IMR-90 (cell line): Measurements from ENCODE around the gene VSIG4. TPM values are rescaled to one million over a fixed set of nuclear protein-coding genes. Genes with fewer than 3 reads are reported as not detected.

ENCODE experiments used
- ATAC-seq: fragments of 200-7000 bp; cut with Tn5 transposase; 2 replicates; pipeline ENCODE4 v1.9.1; 2020; ENCODE audit warnings: low read depth, mild to moderate bottlenecking, moderate library complexity
- BruUV-seq: library from RNA; stranded (reverse); fragments of 400-500 nt; replicated peaks from 2 replicates; lab custom pipeline; 2021; lab: Mats Ljungman, UMichigan
- CTCF ChIA-PET: fragments of 300-600 bp; formaldehyde crosslinking; extraction: SDS; loops from one replicate; lab custom pipeline; 2021; ENCODE audit warnings: antibody characterized with exemption; lab: Yijun Ruan, JAX
- POLR2A ChIA-PET: fragments of 300-600 bp; sonication (Branson Sonifier 250); formaldehyde crosslinking; loops from one replicate; lab custom pipeline; 2022; ENCODE audit warnings: antibody characterized with exemption; ENCODE audit not compliant: unreplicated experiment; lab: Charles Lee
- DNase-seq: peaks from one replicate; pipeline ENCODE4 v3.0.0; 2013
- H2AFZ ChIP-seq: replicated peaks from 2 replicates; pipeline ENCODE3; 2013; ENCODE audit warnings: low read length, mild to moderate bottlenecking; ENCODE audit not compliant: poor library complexity
- H2AK5ac ChIP-seq: 2 replicates; pipeline ENCODE4 v1.6.1; 2013; ENCODE audit warnings: low read depth, low read length, inconsistent platforms
- H2AK9ac ChIP-seq: replicated peaks from 2 replicates; pipeline ENCODE3; 2013; ENCODE audit warnings: mild to moderate bottlenecking, low read depth, low read length, moderate library complexity; ENCODE audit not compliant: poor library complexity
- H2BK120ac ChIP-seq: 2 replicates; pipeline ENCODE4 v1.6.1; 2013; ENCODE audit warnings: low read depth, low read length, inconsistent platforms
- H2BK15ac ChIP-seq: 3 replicates; pipeline ENCODE4 v1.6.1; 2013; ENCODE audit warnings: low read depth, low read length, inconsistent platforms
- H2BK20ac ChIP-seq: 2 replicates; pipeline ENCODE4 v1.6.1; 2013; ENCODE audit warnings: low read depth, mild to moderate bottlenecking, inconsistent platforms, low read length, moderate library complexity
- H2BK5ac ChIP-seq: 2 replicates; pipeline ENCODE4 v1.6.1; 2013; ENCODE audit warnings: mild to moderate bottlenecking, low read depth, low read length, inconsistent platforms; ENCODE audit not compliant: poor library complexity, severe bottlenecking
- H3K14ac ChIP-seq: replicated peaks from 2 replicates; pipeline ENCODE4 v1.6.1; 2013; ENCODE audit warnings: low read depth, low read length, inconsistent platforms
- H3K18ac ChIP-seq: 2 replicates; pipeline ENCODE4 v1.6.1; 2013; ENCODE audit warnings: low read depth, low read length, control low read depth
- H3K23ac ChIP-seq: 2 replicates; pipeline ENCODE4 v1.6.1; 2013; ENCODE audit warnings: low read depth, low read length, inconsistent platforms
- H3K27ac ChIP-seq: 2 replicates; pipeline ENCODE4 v1.5.1; 2013; ENCODE audit warnings: mild to moderate bottlenecking, control low read depth, low read length; ENCODE audit not compliant: insufficient read depth
- H3K27me3 ChIP-seq: 2 replicates; pipeline ENCODE4 v1.6.1; 2013; ENCODE audit warnings: low read length; ENCODE audit not compliant: control insufficient read depth, insufficient read depth
- H3K36me3 ChIP-seq: 2 replicates; pipeline ENCODE4 v1.6.1; 2013; ENCODE audit warnings: low read length, mixed read lengths; ENCODE audit not compliant: control insufficient read depth, insufficient read depth
- H3K4ac ChIP-seq: 2 replicates; pipeline ENCODE4 v1.6.1; 2013; ENCODE audit warnings: low read depth, low read length, inconsistent platforms
- H3K4me1 ChIP-seq: 2 replicates; pipeline ENCODE4 v1.6.1; 2013; ENCODE audit warnings: low read length, mixed read lengths; ENCODE audit not compliant: control insufficient read depth, insufficient read depth
- H3K4me2 ChIP-seq: 2 replicates; pipeline ENCODE4 v1.6.1; 2013; ENCODE audit warnings: low read depth, mild to moderate bottlenecking, control low read depth, low read length, moderate library complexity
- H3K4me3 ChIP-seq: 2 replicates; pipeline ENCODE4 v1.5.1; 2013; ENCODE audit warnings: low read depth, mild to moderate bottlenecking, control low read depth, low read length, moderate library complexity; ENCODE audit not compliant: insufficient read depth
- H3K56ac ChIP-seq: 2 replicates; pipeline ENCODE4 v1.6.1; 2013; ENCODE audit warnings: low read length, inconsistent platforms; ENCODE audit not compliant: insufficient read depth; ENCODE audit errors: extremely low read depth
- H3K79me1 ChIP-seq, 2 experiments: 2 replicates each; pipeline ENCODE4 v1.6.1; 2013; ENCODE audit warnings: low read length in 2 of 2, inconsistent platforms in 1 of 2, low read depth in 1 of 2
- H3K9ac ChIP-seq: 2 replicates; pipeline ENCODE4 v1.6.1; 2013; ENCODE audit warnings: low read depth, low read length, control low read depth
- H3K9me1 ChIP-seq: 2 replicates; pipeline ENCODE4 v1.6.1; 2013; ENCODE audit warnings: low read length, inconsistent platforms; ENCODE audit not compliant: insufficient read depth
- H3K9me3 ChIP-seq: 2 replicates; pipeline ENCODE4 v1.6.1; 2013; ENCODE audit warnings: low read length; ENCODE audit not compliant: control insufficient read depth, insufficient read depth
- H4K20me1 ChIP-seq: 2 replicates; pipeline ENCODE4 v1.6.1; 2013; ENCODE audit warnings: low read length, inconsistent platforms; ENCODE audit not compliant: insufficient read depth
- H4K5ac ChIP-seq: 2 replicates; pipeline ENCODE4 v1.6.1; 2013; ENCODE audit warnings: mild to moderate bottlenecking, low read depth, low read length, control low read depth
- H4K8ac ChIP-seq, 2 experiments: 2 replicates each; pipeline ENCODE4 v1.6.1; 2013; ENCODE audit warnings: low read depth in 2 of 2, low read length in 2 of 2, control low read depth in 1 of 2, inconsistent platforms in 1 of 2
- H4K91ac ChIP-seq: 2 replicates; pipeline ENCODE4 v1.6.1; 2013; ENCODE audit warnings: low read depth, low read length, inconsistent platforms; ENCODE audit not compliant: insufficient read depth
- BHLHE40 ChIP-seq: fragments of 150-350 bp; IDR thresholded peaks from 2 replicates; pipeline ENCODE4 v1.6.1; 2016; ENCODE audit warnings: mild to moderate bottlenecking, low read depth, low read length
- CEBPB ChIP-seq: IDR thresholded peaks from 2 replicates; pipeline ENCODE4 v1.6.1; 2012; ENCODE audit warnings: low read depth, low read length, improper control_type of control experiment
- CHD1 ChIP-seq: IDR thresholded peaks from 2 replicates; pipeline ENCODE4 v1.6.1; 2012; ENCODE audit warnings: low read depth, low read length, improper control_type of control experiment
- CTCF ChIP-seq: conservative IDR thresholded peaks from 2 replicates; pipeline ENCODE4 v1.5.1; 2012; ENCODE audit warnings: mild to moderate bottlenecking, low read depth, low read length, improper control_type of control experiment
- ELK1 ChIP-seq: fragments of 150-350 bp; IDR thresholded peaks from 2 replicates; pipeline ENCODE4 v1.6.1; 2016; ENCODE audit warnings: low read depth, mild to moderate bottlenecking, low read length, moderate library complexity, borderline replicate concordance
- FOS ChIP-seq: fragments of 150-350 bp; IDR thresholded peaks from 2 replicates; pipeline ENCODE4 v1.6.1; 2016; ENCODE audit warnings: low read depth, low read length
- MAFK ChIP-seq: IDR thresholded peaks from 2 replicates; pipeline ENCODE4 v1.6.1; 2012; ENCODE audit warnings: low read depth, low read length, improper control_type of control experiment
- MAZ ChIP-seq: IDR thresholded peaks from 2 replicates; pipeline ENCODE4 v1.6.1; 2012; ENCODE audit warnings: low read depth, mild to moderate bottlenecking, low read length, improper control_type of control experiment, moderate library complexity, borderline replicate concordance
- MXI1 ChIP-seq: IDR thresholded peaks from 2 replicates; pipeline ENCODE4 v1.6.1; 2012; ENCODE audit warnings: low read depth, mild to moderate bottlenecking, low read length, moderate library complexity, borderline replicate concordance
- NFE2L2 ChIP-seq: fragments of 150-350 bp; IDR thresholded peaks from 2 replicates; pipeline ENCODE4 v1.6.1; 2016; ENCODE audit warnings: low read depth, mild to moderate bottlenecking, low read length
- POLR2A ChIP-seq: IDR thresholded peaks from 2 replicates; pipeline ENCODE4 v1.6.1; 2012; ENCODE audit warnings: mild to moderate bottlenecking, low read depth, low read length
- RAD21 ChIP-seq: IDR thresholded peaks from 2 replicates; pipeline ENCODE4 v1.6.1; 2012; ENCODE audit warnings: low read length, improper control_type of control experiment
- RCOR1 ChIP-seq: IDR thresholded peaks from 2 replicates; pipeline ENCODE4 v1.6.1; 2012; ENCODE audit warnings: mild to moderate bottlenecking, low read length, improper control_type of control experiment; ENCODE audit not compliant: insufficient replicate concordance
- RFX5 ChIP-seq: IDR thresholded peaks from 2 replicates; pipeline ENCODE4 v1.8.0; 2012; ENCODE audit warnings: low read depth, mild to moderate bottlenecking, low read length, moderate library complexity
- SMC3 ChIP-seq: fragments of 150-350 bp; IDR thresholded peaks from 2 replicates; pipeline ENCODE4 v1.6.1; 2016; ENCODE audit warnings: low read depth, mild to moderate bottlenecking, antibody characterized with exemption, low read length, moderate library complexity
- WGBS, 2 experiments: methylation state at CpG; one replicate each; pipeline versions ENCODE4 v1.1.5 to v1.1.7; 2013; ENCODE audit warnings: missing lambda C conversion rate in 2 of 2; ENCODE audit not compliant: insufficient read length in 1 of 2; ENCODE audit errors: extremely low coverage in 2 of 2; 5-methylcytosine and 5-hydroxymethylcytosine counted together
- dilution Hi-C: fragments of 300-500 bp; cut with HindIII; formaldehyde crosslinking; loops from one replicate; pipeline ENCODE4 v1.14.3; 2018; ENCODE audit warnings: low sequenced_read_pairs; ENCODE audit not compliant: unreplicated experiment
- in situ Hi-C: fragments of 300-500 bp; cut with MboI; formaldehyde crosslinking; loops from 3 replicates; pipeline ENCODE4 v1.14.3; 2019; ENCODE audit warnings: low sequenced_read_pairs, inconsistent platforms, mixed read lengths
- intact Hi-C: fragments of 100-400 bp; cut with micrococcal nuclease; formaldehyde crosslinking; loops from 2 replicates; pipeline ENCODE4 v1.10.0; 2022
- polyA plus RNA-seq, 3 experiments: library from polyadenylated mRNA; depleted of rRNA; stranded (reverse); fragments of >200 nt; gene quantifications; 2 replicates each; pipeline ENCODE4 v1.2.3, GENCODE V29; 2012; ENCODE audit warnings: low replicate concordance in 1 of 3
- total RNA-seq: library from RNA; depleted of rRNA; stranded (reverse); fragments of >200 nt; gene quantifications from 2 replicates; pipeline ENCODE4 v1.2.3, GENCODE V29; 2012
- TF ChIP-seq, protein P1 (sequence below): fragments of 150-350 bp; IDR thresholded peaks from 2 replicates; pipeline ENCODE4 v1.6.1; 2017; ENCODE audit warnings: mild to moderate bottlenecking, antibody characterized with exemption, low read length, low read depth

The VSIG4 gene
- total and polyA plus RNA-seq, 2 of the 4 experiments (the other 2 are of a cell fraction) = not detected

DNA sequence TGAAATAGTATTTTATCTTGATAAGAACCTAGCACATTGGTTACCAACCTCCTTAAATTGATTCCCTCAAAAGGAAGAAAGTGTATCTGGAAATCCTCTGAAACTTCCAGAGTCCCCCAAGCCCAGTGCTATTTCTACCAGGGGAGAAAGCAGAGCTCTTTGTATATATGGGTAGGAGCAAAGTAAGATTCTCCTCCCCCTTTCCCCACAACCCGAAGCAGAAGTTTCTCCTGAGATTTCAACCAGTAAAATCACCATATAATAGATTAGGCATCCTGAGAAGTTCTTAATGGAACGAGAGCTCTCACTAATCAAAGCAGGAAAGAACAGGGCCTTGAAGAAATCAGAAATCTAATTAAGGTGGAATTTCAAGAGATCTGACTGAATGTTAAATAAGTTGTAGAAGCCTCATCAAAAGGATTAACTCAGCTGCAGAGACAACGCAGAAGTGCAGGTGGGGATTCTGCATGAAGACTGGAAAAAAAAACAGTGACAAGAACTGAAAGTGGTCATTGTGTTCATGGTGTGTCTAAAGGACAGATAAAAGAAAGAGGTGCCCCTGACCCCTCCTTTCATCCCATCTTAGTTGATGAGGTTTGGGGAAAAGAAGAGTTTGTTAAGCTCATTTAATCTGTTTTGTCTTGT lies 39.1 kb downstream of the VSIG4 start:
- Histone ChIP-seq H2BK120ac (no peak overlapping the region), H3K56ac (no peak overlapping the region), H3K23ac (no peak overlapping the region), H3K4me2 (no peak overlapping the region), H3K27me3 (peaks cover 2% of the 10 kb centered on the region; the same call in 1 of the 2 replicates), H3K4me3 (no peak overlapping the region), H3K4me1 (no peaks in the 10 kb centered on the region), H4K91ac (no peak overlapping the region), H3K9ac (no peak overlapping the region), H3K4ac (no peak overlapping the region), H3K36me3 (no peaks in the 10 kb centered on the region), H4K20me1 (no peaks in the 10 kb centered on the region), H3K9me3 (no peaks in the 10 kb centered on the region), H2AK9ac (no peak overlapping the region), H4K5ac (no peak overlapping the region), H2BK15ac (no peak overlapping the region), H3K9me1 (no peaks in the 10 kb centered on the region), H2BK20ac (no peak overlapping the region), H4K8ac (no peak overlapping the region), H3K27ac (no peak overlapping the region), H3K79me1 (no peaks in the 10 kb centered on the region), H3K18ac (no peak overlapping the region), H2AK5ac (no peak overlapping the region), H2AFZ (no peak overlapping the region), H3K14ac (no peak overlapping the region), H2BK5ac (no peak overlapping the region)
- BruUV-seq = no TSS peak
- no peak for TF ChIP-seq RAD21
- no peak for TF ChIP-seq NFE2L2
- TF ChIP-seq CHD1 = no peak
- no peak for TF ChIP-seq BHLHE40
- TF ChIP-seq, protein P1, sequence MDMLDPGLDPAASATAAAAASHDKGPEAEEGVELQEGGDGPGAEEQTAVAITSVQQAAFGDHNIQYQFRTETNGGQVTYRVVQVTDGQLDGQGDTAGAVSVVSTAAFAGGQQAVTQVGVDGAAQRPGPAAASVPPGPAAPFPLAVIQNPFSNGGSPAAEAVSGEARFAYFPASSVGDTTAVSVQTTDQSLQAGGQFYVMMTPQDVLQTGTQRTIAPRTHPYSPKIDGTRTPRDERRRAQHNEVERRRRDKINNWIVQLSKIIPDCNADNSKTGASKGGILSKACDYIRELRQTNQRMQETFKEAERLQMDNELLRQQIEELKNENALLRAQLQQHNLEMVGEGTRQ = no peak
- no peak for TF ChIP-seq ELK1
- no peak for TF ChIP-seq CEBPB
- TF ChIP-seq MXI1 = no peak
- TF ChIP-seq SMC3 = no peak
- no peak for TF ChIP-seq CTCF
- no peak for TF ChIP-seq MAZ
- TF ChIP-seq POLR2A = no peak
- no peak for TF ChIP-seq RCOR1
- no peak for TF ChIP-seq RFX5
- no peak for TF ChIP-seq FOS
- TF ChIP-seq MAFK = no peak
- ChIA-PET POLR2A (no interaction called here), CTCF (no interaction called here)
- in situ Hi-C loops (no loop called here), dilution Hi-C loops (no loop called here), intact Hi-C loops (no loop called here)
- DNase-seq (no peak), ATAC-seq (no peak)
- WGBS, 2 experiments = no CpG with 5 or more reads among the region's 3 CpGs
